ELF-1 (cell line): ENCODE measurements around the gene C1QL1.
"Not testable (repeated sequence)": the region's sequence is repeated elsewhere in the genome, so short reads cannot be mapped to it uniquely, and the experiment has no call there.

Experiments used
- DNase-seq: peaks from one replicate; pipeline ENCODE4 v3.0.0-alpha.2; 2016; ENCODE audit warnings: low read depth, low spot score

C1QL1 gene

DNA sequence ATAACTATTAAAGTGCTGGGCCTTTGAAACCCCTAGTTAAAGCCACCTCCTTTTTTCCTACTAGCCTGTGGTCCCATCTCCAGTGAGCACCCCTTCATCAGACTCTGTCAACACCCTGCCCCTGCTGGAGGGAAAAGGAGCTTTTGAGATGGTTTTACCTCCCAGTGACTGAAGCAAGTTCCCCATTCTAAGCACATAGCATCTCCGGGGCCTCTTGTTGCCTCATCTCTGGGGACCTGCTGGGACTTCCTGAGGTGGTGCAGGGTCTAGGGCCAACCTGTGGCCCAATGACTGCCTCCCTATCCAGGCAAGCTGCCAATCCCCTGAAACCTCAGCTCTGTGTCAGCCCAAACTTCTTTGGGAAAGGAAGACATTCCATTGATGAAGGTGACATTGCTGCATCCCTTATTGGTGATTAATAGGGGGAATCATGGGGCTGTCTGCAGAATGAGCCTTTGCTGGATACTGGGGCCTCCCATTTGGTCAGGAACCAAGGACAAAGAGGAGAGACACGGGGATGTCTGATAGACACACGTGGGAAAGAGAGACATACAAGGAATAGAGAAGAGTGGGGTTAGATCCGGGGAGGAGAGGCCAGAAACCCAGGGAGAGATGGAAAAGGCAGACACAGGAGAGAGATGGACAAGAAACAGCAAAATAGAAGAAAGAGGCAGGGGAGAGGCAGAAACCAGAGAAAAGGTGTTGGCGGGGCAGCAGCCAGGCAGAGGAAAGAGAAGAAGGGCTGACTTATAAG, 2.4 kb downstream of the C1QL1 start:
- DNase-seq = no peak

DNA sequence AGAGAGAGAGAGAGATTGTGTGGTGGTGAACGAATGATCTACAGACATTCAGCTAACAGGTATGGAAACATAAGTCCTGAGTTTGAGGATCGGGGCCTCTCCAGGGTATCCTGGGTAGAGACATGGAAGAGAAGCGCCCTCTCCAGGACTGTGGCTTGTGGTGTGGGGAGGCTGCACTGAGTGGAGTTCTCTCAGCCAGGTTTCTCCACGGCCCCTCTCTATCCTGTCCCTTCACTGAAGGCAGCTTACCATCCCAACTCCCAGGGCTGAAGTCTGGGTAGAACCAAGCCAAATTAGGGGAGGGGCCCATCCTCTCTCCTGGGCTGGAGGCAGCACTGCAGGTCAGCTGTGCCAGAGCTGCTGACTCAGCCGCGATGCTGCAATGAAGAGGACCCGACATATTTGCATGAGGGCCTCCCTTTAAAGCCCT, 6.2 kb downstream of the C1QL1 start:
- peak; percentile 57 for DNase-seq

DNA sequence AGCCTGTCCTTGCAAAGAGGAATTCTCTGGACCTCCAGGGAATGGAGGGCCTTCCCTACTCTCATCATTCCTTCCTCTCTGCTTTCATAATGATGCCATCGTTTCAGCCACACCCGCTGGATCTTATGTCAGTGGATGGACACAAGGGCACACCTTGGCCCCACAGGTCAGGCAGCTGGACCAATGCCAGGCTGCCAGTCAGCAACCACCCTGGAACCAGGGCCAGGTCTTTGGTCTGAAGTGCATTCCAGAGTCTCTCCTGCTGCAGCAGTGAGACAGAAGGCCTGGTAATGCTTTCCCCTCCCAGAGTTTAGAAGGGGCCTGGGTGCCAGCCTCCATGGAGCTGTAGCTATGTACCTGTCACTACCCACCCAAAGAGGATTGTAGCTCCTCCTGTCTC, 7.4 kb downstream of the C1QL1 start:
- DNase-seq = no peak

DNA sequence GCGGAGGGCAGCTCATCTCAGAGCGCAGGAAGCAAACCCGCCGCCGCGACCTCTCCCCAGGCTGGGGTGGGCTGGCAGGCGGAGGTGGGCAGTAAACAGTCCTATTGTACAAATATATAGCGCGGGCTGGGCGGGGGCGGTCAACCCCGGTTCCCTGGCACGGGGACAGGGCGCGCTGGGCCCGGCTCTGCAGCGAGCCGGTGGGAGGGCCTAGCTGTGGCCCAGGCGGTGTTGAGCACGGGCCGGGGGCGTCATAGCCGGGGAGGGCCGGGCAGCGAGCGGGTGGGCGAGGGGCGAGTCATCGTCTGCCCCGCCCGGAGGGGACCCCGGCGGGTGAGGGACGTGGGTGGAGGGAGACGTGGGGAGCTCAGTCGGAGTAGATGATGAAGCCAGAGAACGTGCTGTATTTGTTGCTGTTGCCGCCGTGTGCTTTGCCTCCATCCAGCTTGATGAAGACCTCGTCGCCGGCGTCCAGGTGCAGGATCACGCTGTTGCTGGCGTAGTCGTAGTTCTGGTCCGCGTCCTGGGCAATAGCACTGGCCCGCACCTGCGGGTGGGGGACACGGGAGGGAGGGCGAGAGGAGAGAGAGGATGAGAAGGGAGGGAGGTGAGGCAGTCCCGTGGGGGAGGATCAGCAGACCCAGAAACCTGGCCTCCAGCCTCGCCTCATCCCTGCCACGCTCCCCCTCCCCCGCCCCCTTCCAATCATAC, 8.1 kb downstream of the C1QL1 start:
- DNase-seq = no peak

DNA sequence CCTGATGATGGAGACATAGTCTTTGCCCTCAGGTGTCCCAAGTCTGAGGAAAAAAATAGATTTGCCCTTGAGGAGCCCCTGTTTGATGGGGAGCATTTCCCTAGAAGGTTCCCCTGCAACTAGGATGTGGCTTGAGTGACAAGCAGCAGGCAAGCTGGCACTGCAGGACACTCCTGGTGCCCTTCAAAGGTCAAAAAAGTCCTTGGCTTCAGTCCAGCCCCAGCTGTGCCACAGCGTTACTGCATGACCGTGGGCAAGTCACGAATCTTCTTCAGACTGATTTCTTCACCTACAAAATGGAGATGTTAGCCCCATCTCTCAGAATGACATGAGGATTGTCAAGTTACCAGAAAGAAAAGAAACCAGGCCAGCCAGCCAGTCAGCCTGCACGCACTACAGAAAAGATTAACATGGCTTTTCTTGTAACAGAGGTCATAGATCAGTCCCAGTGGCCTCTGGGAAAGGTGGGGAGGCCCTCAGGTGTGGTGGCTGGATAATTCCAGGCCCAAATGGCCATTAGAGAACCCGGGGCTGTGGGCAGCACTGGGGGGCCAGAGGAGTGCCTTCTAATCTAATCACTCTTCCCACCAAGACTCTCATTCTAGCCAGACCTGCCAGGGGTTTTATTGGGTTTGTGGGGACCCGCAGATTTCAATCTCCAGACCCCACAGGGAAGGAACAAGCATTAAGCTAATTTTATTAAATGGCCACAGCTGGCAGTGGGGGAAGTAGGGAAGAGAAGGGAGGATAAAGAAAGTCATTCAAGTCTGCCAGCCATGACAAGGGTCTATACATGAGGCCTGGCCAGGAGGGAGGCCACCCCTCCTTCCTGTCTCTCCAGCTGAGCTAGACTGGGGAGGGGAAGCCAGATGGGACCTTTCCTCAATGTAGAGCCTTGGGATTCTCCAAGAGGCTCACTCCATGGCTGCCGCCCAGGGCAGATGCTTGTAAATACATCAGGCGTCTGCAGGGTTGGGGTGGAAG, 10.8 kb downstream of the C1QL1 start:
- DNase-seq = no peak

DNA sequence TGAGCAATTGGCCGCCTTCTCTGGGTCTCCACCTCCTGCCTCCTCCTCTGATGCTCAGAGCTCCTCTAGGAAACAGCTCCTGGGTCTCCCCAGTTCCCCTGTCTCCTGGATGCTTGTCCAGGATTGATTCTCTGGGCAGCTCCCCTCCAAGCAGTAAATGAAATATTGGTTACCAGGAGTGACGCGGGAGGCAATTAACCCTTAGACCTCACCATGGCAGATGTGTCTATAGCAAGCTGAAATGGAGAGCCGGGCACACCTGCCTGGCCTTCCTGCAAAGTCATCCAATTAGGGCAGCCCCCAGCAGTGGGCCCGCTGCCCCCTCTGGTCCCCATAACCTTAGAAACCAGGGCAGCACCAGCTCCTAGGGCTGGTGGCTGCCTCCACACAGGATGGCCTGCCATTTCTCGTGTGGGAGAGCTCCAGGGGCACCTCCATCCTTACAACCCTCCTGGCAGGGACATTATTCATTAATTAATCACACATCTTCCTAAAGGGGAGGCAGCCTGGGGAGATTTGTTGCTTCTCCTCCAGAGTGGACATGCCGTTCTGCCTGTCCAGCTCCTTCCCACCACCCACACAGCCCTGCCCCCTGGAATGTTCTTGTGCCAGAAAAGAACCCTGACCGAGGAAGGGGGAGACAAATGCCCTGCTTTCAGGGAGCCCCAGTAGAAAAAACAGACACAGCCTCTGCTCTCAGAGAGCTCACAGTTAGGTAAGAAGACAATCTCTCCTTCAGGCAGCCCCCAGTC, 12.3 kb downstream of the C1QL1 start:
- DNase-seq = no peak

DNA sequence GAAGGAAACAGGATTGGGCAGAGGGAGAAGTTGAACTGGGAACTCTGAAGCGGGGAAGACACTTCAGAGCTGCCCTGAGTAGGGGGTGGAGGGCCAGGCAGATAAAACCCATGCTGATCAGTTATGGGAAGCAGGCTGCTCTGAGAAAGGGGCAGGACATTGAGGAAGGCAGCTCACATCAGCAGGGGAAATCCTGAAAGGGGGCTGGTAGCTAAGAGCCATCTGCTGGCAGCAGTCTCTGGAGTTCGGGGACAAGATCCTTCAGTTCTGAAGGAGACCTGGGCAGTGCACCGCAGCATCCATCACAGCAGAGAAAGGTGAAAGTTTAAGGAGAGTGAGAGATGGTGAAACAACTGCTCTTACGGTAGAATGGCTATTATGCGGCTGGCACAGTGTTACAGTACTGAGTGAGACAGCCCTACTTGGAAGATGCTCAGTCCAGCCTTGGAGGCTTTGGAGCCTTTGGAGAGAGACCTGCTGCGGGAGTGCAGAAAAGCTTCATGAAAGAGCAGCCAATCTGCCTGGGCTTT, 15.1 kb downstream of the C1QL1 start:
- DNase-seq = no peak

DNA sequence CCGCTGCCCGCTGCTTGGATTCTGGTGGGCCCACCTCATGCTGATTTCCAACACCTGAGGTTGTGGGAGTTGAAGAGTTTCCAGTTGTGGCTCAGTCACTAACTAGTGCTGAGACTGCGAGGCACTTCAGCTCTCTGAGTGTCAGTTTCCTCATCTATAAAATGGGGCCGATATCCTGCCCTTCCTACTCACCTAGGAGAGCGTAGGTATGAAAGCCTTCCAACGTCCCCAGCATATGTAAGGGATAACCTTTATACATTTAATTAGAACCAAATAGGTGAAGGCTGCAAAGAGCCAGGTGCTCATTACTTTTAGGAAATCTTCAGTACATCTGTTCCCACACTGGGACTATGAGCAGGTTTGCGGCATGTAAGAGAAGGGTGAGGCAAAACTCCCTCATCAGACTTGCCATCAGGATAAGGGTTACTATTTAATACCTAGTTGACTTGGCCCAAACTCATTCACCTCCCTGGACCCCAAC, 19.7 kb downstream of the C1QL1 start:
- no peak for DNase-seq

DNA sequence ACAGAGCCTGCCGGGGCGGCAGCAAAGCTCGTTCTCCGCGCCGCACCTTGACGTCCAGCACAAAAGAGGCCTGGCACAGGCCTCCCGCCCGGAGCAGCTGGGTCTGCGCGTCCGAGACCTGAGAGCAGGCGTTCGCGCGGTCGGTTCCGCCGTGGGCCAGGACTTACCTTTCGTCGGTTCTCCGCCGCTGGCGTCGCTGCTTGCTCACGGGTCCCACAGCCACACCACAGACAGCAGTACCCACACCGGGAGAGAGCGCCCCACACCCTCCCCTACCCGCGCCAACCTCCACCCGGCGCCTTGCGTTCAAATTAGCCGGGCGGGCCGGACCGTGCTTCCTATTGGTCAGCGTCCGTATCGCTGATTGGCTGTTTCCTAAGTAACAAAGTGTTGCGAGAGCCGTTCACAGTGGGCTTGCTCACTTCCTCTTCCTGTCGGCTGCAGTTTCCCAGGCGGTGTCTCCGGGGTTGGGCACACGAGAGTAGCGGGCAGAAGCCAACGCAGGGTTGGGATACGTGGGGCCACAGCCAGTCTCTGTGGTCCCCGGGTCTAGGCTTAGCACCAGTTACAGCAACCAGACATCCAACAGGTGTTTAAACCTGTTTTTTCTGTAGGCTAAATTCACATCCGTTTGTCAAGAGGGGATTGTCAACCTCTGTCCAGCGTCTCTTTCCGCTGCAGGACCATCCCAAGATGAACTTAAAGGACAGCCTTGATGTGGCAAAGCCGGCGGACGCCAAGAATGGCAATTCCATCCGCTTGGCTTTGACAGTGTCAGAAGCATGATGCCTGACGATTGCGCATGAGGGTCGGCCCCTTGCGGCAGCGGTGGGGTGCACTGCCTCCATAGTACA, 20.4 kb downstream of the C1QL1 start, which contains the start of gene KIF18B:
KIF18B (minus strand) TSS at position 313 of the 854 bp plus-strand sequence. CDS start 11,429 bp downstream, outside the sequence.
- DNase-seq = peak; percentile 96

DNA sequence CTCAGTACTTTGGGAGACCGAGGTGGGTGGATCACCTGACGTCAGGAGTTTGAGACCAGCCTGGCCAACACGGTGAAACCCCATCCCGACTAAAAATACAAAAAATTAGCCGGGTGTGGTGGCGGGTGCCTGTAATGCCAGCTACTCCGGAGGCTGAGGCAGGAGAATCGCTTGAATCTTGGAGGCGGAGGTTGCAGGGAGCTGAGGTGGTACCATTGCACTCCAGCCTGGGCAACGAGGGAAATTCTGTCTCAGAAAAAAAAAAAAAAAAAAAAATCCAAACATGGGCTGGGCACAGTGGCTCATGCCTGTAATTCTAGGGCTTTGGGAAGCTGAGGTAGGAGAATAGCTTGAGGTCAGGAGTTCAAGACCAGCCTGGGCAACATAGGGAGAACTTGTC, 22.5 kb downstream of the C1QL1 start:
- not testable (repeated sequence) for DNase-seq

DNA sequence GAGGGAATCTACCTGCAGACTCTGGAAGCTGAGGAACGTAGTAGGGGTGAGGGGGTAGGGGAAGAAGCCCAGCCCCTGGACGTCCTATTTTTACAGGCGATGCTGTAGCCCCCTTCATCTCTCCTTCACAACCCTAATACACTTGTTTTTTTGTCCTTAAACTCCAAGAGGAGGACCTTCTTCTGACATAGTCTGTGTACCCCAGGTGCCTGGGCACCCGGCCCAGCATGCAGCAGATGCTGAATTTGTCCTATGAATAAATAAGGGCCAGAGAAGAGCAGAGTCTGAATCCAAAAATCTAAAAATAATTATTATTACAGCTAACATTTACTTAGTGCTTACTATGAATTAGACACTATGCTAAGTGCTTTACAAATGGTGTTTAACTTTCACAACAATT, 25.6 kb downstream of the C1QL1 start:
- DNase-seq = no peak

DNA sequence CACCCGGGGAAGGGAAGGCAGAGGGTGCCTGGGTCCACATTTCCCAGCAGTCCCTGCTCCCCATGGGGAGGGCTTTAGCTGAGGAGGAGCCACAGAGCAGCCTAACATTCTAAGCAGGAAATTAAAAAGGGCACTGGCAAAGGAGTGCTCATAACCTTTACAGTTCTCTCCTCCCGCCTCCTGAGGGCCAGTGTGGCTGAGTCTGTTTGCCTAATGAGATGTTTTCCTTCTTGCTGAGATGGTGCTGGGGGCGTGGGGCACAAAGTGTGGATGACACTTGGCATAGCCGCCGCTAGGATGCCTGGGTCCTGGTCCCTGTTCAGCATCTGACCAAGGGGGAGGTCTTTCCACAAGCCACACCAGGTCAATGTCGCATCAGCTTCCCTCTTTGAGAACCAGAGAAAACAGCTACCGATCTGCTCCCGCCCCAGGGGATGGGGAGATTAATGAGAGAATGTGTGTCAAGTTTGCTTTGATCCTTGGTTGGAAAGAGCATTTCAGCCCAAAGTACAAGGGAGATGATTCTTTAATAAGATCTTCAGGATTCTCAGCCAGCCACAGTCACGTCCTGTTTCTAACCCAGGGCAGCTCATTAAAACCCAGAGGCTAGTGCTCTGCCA, 26.3 kb downstream of the C1QL1 start:
- DNase-seq = peak; percentile 13

DNA sequence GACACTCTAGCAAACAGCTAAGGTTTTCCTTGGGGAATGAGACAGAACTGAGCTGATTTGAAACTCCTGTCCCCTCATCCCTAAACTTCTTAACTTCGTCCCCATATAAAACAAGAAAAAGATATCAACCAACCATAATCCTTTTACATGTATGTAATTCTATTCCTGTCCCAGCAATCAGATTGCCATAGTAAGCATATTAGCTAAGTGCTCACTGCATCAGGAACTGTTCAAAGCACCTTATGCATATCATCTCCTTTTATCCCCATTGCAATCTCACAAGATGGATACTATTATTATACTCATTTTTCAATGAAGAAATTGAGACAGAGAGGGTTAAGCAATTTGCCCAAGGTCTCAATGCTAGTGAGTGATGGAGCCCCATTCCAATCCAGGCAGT, 27.3 kb downstream of the C1QL1 start:
- no peak for DNase-seq

DNA sequence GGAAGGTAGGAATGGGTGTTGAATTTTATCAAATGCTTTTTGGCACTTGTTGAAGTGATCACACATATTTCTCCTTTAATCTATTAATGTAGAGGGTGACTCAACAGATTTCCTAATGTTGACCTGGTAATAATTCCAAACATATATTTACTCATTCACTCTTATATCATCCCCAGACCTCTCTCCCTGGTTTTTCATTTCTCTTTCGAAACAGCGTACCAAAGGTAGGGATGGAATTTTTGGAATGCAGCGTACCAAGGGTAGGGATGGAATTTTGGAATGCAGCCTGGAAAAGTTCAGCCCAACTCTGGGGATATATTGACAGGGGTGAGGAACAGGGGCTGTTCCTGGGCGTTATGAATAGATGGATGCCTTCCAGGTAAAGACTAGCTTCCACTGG, 27.8 kb downstream of the C1QL1 start:
- no peak for DNase-seq

DNA sequence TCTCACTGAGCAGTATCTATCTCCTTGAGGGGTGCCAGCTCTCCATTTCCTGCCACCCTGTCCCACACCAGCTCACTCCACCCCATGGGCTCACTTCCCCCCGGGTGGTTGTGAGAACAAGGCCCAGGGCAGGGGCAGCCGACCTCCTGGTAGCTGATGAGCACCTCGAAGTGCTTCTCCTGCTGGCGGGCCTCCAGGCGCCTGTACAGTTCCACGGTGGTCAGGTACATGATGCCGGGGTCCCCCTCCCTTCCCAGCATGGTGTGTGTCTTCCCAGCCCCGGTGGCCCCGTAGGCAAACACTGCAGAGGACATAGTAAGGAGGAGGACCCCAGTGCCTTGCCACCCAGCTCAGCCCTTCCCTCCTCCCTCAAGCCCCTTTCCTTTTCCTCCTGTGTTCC, 33.0 kb downstream of the C1QL1 start:
- DNase-seq = no peak

DNA sequence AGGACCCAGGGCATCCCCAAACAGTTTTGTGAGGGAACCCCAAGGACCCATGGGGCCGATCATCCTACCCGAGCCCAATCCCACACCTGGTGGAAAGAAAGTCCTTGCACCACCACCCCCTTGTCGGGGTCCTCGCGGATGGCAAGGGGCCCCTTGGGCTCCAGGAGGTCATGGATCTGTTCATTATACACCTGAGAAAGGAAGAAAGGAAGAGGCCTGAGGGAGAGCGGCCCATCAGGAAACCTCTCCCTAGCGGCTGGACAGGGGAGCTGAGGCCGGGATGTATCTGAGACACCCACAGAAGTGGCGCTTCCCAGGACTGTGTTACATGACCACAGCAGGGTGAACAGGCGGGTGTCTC, 33.4 kb downstream of the C1QL1 start:
- DNase-seq = no peak

DNA sequence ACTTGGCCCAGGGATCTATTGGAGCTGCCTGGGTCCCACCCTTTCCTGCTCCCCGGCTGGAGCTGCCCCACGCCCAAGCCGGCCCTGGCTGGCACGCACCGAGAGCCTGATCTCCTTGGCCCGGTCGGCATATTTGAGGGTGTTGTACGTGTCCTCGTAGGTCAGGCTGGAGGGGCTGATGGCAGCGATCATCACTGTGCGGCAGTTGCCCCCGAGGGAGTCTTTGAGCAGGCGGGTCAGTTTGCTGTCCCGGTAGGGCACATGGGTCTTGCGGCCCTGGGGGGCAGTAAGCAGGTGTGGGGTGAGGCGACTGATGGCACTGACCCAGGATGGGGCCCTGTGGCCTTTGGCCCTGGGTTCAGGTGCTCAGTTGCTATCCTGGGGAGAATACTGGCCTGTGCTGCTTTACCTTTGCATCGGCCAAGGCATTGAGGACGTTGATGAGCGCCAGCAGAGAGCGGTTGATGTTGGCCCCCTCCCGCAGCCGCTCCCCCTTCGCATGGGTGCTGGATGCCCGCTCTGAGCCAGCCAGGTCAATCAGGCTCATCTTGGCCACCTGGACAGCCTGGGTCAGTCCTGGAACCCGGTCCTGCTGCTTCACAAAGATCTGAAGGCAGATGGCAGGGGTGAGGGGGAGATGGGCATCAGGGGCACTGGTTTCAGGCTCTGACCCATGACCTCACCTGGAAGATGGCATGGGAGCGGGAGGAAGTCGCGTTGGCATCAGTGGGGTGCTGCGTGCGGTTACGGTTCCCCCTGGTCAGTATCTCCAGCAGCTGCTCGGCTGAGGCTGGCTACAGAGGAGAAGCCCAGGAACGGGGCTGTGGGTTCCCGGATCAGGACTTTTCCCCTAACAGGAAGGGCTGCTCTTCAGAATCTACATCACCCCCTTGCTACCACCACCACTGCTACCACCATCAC, 34.0 kb downstream of the C1QL1 start:
- DNase-seq = no peak

DNA sequence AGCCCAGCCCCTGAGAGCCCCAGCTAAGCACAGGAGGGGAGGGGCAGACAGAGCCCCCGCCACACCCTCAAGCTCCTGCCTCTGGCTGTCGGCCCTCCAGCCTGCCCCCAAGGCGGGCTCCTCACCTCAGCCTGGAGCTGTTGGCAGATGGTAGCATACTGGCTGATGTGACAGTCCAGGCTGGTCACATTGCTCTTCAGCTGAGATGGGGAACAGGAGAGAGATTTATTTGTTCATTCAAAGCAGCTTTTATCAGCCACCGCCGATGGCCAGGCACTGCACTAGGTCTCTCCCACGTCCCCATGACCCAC, 35.4 kb downstream of the C1QL1 start:
- no peak for DNase-seq
